GM23248 (cell line): ENCODE measurements around the gene FASLG. TPM values are rescaled to one million over a fixed set of nuclear protein-coding genes. Genes with fewer than 3 reads are reported as not detected.

ENCODE experiments used
- DNase-seq: peaks from one replicate; pipeline ENCODE4 v3.0.0-alpha.2; 2015
- H2AFZ ChIP-seq: fragments of 200-600 bp; sonication (generic); 2 replicates; pipeline ENCODE4 v1.6.1; 2016; ENCODE audit warnings: antibody characterized with exemption
- H3F3A ChIP-seq: fragments of 200-600 bp; sonication (generic); 2 replicates; pipeline ENCODE4 v1.6.1; 2016; ENCODE audit warnings: mild to moderate bottlenecking, antibody characterized with exemption, mixed run types; ENCODE audit not compliant: insufficient read depth
- H3K27ac ChIP-seq: fragments of 200-600 bp; sonication (generic); 2 replicates; pipeline ENCODE4 v1.5.1; 2016; ENCODE audit warnings: mild to moderate bottlenecking
- H3K27me3 ChIP-seq: fragments of 200-600 bp; sonication (generic); replicated peaks from 2 replicates; pipeline ENCODE4 v1.6.1; 2016; ENCODE audit warnings: mild to moderate bottlenecking; ENCODE audit not compliant: insufficient read depth
- H3K36me3 ChIP-seq: fragments of 200-600 bp; sonication (generic); 2 replicates; pipeline ENCODE4 v1.6.1; 2016; ENCODE audit warnings: low read depth, mild to moderate bottlenecking
- H3K4me1 ChIP-seq: fragments of 200-600 bp; sonication (generic); 2 replicates; pipeline ENCODE4 v1.6.1; 2016; ENCODE audit warnings: mild to moderate bottlenecking; ENCODE audit not compliant: insufficient read depth
- H3K4me2 ChIP-seq: fragments of 200-600 bp; sonication (generic); one replicate; pipeline ENCODE4 v1.6.1; 2016; ENCODE audit warnings: mild to moderate bottlenecking; ENCODE audit not compliant: unreplicated experiment
- H3K4me3 ChIP-seq: fragments of 200-600 bp; sonication (generic); 2 replicates; pipeline ENCODE4 v1.5.1; 2016; ENCODE audit warnings: mild to moderate bottlenecking
- H3K79me2 ChIP-seq: fragments of 200-600 bp; sonication (generic); 2 replicates; pipeline ENCODE4 v1.6.1; 2016; ENCODE audit warnings: mild to moderate bottlenecking; ENCODE audit not compliant: insufficient read depth
- H3K9ac ChIP-seq: fragments of 200-600 bp; sonication (generic); 2 replicates; pipeline ENCODE4 v1.6.1; 2016; ENCODE audit warnings: mild to moderate bottlenecking
- H3K9me2 ChIP-seq: fragments of 200-600 bp; sonication (generic); 2 replicates; pipeline ENCODE4 v1.6.1; 2016; ENCODE audit warnings: mixed run types, mild to moderate bottlenecking, moderate library complexity; ENCODE audit not compliant: insufficient read depth
- H3K9me3 ChIP-seq: fragments of 200-600 bp; sonication (generic); one replicate; pipeline ENCODE4 v1.6.1; 2017; ENCODE audit warnings: low read depth
- H4K20me1 ChIP-seq: fragments of 200-600 bp; sonication (generic); 2 replicates; pipeline ENCODE4 v1.6.0; 2016; ENCODE audit not compliant: insufficient read depth
- EZH2 ChIP-seq: fragments of 200-600 bp; sonication (generic); IDR thresholded peaks from 2 replicates; pipeline ENCODE4 v1.6.1; 2018; ENCODE audit warnings: antibody characterized with exemption, mild to moderate bottlenecking; ENCODE audit not compliant: insufficient read depth, poor library complexity, severe bottlenecking
- EZH2phosphoT487 ChIP-seq: fragments of 200-600 bp; sonication (generic); IDR thresholded peaks from 2 replicates; pipeline ENCODE4 v1.6.1; 2018; ENCODE audit warnings: antibody characterized with exemption, moderate library complexity, mild to moderate bottlenecking, low read depth; ENCODE audit not compliant: insufficient read depth
- WGBS, 2 experiments: methylation state at CpG; one replicate each; pipeline ENCODE4 v1.1.6; 2015 to 2017; ENCODE audit warnings: low lambda C conversion rate in 2 of 2, low coverage in 1 of 2; ENCODE audit errors: missing lambda C conversion rate in 2 of 2; 5-methylcytosine and 5-hydroxymethylcytosine counted together
- in situ Hi-C: fragments of 300-500 bp; cut with MboI; formaldehyde crosslinking; loops from 2 replicates; pipeline ENCODE4 v1.15.0; 2020
- polyA plus RNA-seq: library from polyadenylated mRNA; unstranded; fragments of >200 nt; fragmentation: Nextera tagmentation; extraction: Ambion mirVana; gene quantifications from 2 replicates; pipeline ENCODE4 v1.2.1, GENCODE V29; 2016
- total RNA-seq: library from RNA; depleted of rRNA; stranded (reverse); fragments of >200 nt; shearing (Covaris generic); gene quantifications from 2 replicates; pipeline ENCODE4 v1.2.3, GENCODE V29; 2014

Gene FASLG
- total and polyA plus RNA-seq, 2 experiments from 2014 or later, result not detected

DNA sequence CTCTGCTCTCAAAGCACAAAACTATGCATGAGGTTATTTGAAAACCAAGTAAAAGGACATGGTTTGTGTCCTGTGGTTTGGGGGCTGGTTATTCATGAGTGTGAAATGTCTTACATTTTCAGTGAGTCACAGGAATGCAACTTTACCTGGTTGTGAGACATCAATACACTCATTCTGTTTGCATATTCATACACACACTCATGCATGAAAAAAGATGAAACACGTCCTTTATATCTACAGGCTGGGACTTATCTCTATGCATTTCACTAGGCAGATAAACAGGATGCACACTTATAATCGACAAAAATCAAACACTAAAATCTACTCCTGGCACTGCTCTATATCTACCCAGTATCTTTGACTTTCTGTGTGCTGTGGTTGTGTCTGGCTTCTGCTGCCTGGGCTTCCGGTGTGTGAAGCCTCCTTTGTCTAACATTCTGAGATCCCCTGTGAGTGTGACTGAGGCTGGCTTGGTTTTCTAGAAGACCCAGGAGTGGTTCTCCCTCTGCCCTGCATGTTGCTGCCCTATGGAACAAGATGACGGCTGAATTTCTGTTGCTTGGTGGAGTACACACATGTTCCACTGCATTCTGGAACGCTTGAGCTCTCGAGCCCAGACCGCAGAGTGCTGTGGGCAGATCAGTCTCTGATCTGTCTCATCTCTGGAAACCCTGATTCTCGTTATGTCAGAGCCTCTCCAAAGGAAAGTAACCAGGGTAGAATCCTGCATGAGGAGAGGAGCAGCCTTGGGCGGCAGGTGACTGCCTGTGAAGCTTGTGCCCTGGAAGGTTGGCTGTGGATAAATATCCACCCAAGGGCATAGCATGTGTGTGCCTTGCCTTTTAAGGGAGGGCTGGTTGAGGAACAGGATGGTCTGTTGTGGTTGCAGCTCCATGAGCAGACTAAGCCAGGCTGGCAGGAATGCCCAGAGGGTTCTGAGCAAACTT is 19.7 kb upstream of the FASLG start:
- in situ Hi-C loops, result no loop called here
- Histone ChIP-seq H3K4me1 (peaks cover 37% of the 10 kb centered on the region), H3K27me3 (no peaks in the 10 kb centered on the region), H4K20me1 (no peaks in the 10 kb centered on the region), H3K36me3 (no peaks in the 10 kb centered on the region), H3K4me2 (peak overlapping the region; percentile 92), H3K79me2 (no peaks in the 10 kb centered on the region), H2AFZ (peak overlapping the region; percentile 58), H3K9me2 (no peaks in the 10 kb centered on the region), H3F3A (peaks cover 45% of the 10 kb centered on the region), H3K9me3 (peaks cover 11% of the 10 kb centered on the region), H3K27ac (peak overlapping the region; percentile 98), H3K4me3 (peak overlapping the region; percentile 63), H3K9ac (peak overlapping the region; percentile 77)
- peak; percentile 93 for DNase-seq
- TF ChIP-seq EZH2phosphoT487, result no peak
- no peak for TF ChIP-seq EZH2
- WGBS, 2 experiments, result 16 to 18% methylated on average over 9 of the region's 9 CpGs

DNA sequence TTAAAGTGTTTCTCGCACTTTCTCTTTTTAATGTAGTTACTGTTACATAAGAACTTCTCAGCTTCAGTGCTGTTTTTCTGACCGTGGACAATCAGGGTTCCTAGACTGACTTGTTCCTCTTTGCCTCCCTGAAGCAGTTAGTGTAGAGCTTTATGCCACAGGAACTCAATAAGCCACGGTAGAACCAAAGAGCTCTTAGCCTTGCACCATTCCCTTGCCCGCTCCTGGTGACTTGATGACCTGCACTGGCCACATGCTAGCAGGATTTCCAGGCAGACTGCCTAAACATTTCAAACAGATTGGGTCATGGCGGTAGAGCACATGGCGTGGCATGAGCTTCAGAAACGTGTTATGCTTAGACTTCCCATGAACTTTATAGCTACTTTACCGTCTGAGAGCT is 18.8 kb upstream of the FASLG start:
- Histone ChIP-seq H3K27me3 (no peaks in the 10 kb centered on the region), H3K36me3 (no peaks in the 10 kb centered on the region), H3K9me2 (no peaks in the 10 kb centered on the region), H3K79me2 (no peaks in the 10 kb centered on the region), H2AFZ (peak overlapping the region; percentile 58; the same call in 1 of the 2 replicates), H3K4me1 (peaks cover 37% of the 10 kb centered on the region), H3K9ac (peak overlapping the region; percentile 77; the same call in 1 of the 2 replicates), H3K9me3 (peaks cover 11% of the 10 kb centered on the region), H3K4me3 (no peak overlapping the region), H3K27ac (peak overlapping the region; percentile 98), H3F3A (peaks cover 45% of the 10 kb centered on the region), H3K4me2 (peak overlapping the region; percentile 92), H4K20me1 (no peaks in the 10 kb centered on the region)
- in situ Hi-C loops, result no loop called here
- TF ChIP-seq EZH2, result no peak
- TF ChIP-seq EZH2phosphoT487, result no peak
- WGBS, 2 experiments, result 82 to 86% methylated on average over 8 of the region's 8 CpGs
- DNase-seq, result peak; percentile 49

DNA sequence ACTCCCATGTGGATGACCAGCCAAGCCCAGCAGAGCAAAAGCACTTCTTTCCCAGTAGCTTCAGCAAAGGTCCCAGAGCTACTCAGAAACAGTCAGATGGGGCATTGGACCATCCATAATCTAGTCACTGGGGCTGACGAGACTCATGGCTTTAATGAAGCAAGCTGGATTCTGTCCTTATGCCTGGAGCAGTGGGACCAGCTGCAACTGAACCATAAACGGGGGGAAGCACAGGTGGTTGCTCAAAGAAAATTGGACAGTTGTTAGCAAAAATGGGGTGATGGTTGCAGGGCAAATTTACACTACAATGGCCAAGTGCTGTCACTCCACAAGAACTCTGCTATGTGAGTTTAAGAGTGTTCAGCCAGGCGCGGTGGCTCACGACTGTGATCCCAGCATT is 17.4 kb upstream of the FASLG start:
- Histone ChIP-seq H3K9me3 (peaks cover 8% of the 10 kb centered on the region), H3K4me3 (no peak overlapping the region), H3K9ac (no peak overlapping the region), H3K36me3 (no peaks in the 10 kb centered on the region), H3K27ac (no peak overlapping the region), H4K20me1 (no peaks in the 10 kb centered on the region), H3K4me2 (no peak overlapping the region), H3K79me2 (no peaks in the 10 kb centered on the region), H3F3A (peaks cover 44% of the 10 kb centered on the region), H2AFZ (no peak overlapping the region), H3K9me2 (no peaks in the 10 kb centered on the region), H3K27me3 (no peaks in the 10 kb centered on the region), H3K4me1 (peaks cover 37% of the 10 kb centered on the region)
- no peak for TF ChIP-seq EZH2phosphoT487
- no peak for TF ChIP-seq EZH2
- in situ Hi-C loops, result no loop called here
- WGBS, 2 experiments, result 75 to 77% methylated on average over 5 of the region's 5 CpGs
- no peak for DNase-seq

DNA sequence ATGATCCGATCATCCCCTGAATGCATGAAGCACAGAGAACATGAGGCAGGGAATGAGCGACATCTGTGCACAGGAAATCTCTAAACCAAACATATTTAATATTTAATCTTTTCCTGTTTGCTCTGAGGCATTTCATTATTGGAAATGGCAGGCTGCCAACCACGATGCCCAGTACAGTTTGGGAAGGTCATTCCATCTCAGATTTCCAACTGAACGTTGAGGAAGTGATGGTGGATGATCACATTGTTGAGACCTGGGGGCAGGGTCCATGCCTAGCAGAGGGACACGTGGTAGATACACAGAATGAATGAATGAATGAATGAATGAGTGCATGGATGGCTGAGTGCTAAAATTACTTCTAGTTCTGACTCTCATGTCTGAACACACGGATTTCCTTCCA is 15.9 kb upstream of the FASLG start:
- H4K20me1 ChIP-seq, result no peaks in the 10 kb centered on the region
- H3F3A ChIP-seq, result peaks cover 30% of the 10 kb centered on the region
- no peaks in the 10 kb centered on the region for H3K79me2 ChIP-seq
- H3K9me3 ChIP-seq, result no peaks in the 10 kb centered on the region
- H3K4me1 ChIP-seq, result peaks cover 29% of the 10 kb centered on the region
- H3K27me3 ChIP-seq, result no peaks in the 10 kb centered on the region
- H3K4me2 ChIP-seq, result no peak overlapping the region
- H3K9me2 ChIP-seq, result no peaks in the 10 kb centered on the region
- TF ChIP-seq EZH2, result no peak
- TF ChIP-seq EZH2phosphoT487, result no peak
- H3K36me3 ChIP-seq, result no peaks in the 10 kb centered on the region
- H2AFZ ChIP-seq, result no peak overlapping the region
- H3K4me3 ChIP-seq, result no peak overlapping the region
- no peak for DNase-seq
- H3K9ac ChIP-seq, result no peak overlapping the region
- H3K27ac ChIP-seq, result no peak overlapping the region
- in situ Hi-C loops, result no loop called here
- 76 to 83% methylated on average over 6 of the region's 6 CpGs for WGBS, 2 experiments
